HG02763 (cell line): ENCODE measurements around the gene KCNN3.
"Not testable (repeated sequence)": the region's sequence is repeated elsewhere in the genome, so short reads cannot be mapped to it uniquely, and the experiment has no call there.

Experiments used
- ATAC-seq: cut with Tn5 transposase; IDR thresholded peaks from one replicate; pipeline ENCODE4 v1.9.1; 2021; ENCODE audit warnings: mild to moderate bottlenecking, moderate library complexity; ENCODE audit not compliant: unreplicated experiment

Gene KCNN3

GRCh38 chr1:154670310-154671270, 199.5 kb downstream of the KCNN3 start:
- ATAC-seq = not testable (repeated sequence)

- no peak for ATAC-seq
These were observed 200.4 kb downstream of the KCNN3 start for GRCh38 chr1:154669464-154670282.

GRCh38 chr1:154666051-154666790, 203.9 kb downstream of the KCNN3 start:
- no peak for ATAC-seq

GRCh38 chr1:154664331-154665002, 205.6 kb downstream of the KCNN3 start:
- no peak for ATAC-seq

- ATAC-seq = no peak
These were observed 206.5 kb downstream of the KCNN3 start for GRCh38 chr1:154663471-154664060.

- ATAC-seq = no peak
These were observed 209.0 kb downstream of the KCNN3 start for GRCh38 chr1:154661110-154661509.

GRCh38 chr1:154659823-154660592, 210.1 kb downstream of the KCNN3 start:
- no peak for ATAC-seq

GRCh38 chr1:154657556-154657955, 212.5 kb downstream of the KCNN3 start:
- ATAC-seq = no peak

GRCh38 chr1:154652893-154653292, 217.2 kb downstream of the KCNN3 start:
- ATAC-seq = no peak
